Activated CD4-positive, alpha-beta T cell treated with anti-CD3 and anti-CD28 coated beads for 4 hours (primary cell): Measurements from ENCODE around the gene DGKB.

Experiments used
- DNase-seq, 2 donors: peaks; one replicate each; pipeline ENCODE4 v3.0.0-alpha.2; 2020

DGKB gene

DNA sequence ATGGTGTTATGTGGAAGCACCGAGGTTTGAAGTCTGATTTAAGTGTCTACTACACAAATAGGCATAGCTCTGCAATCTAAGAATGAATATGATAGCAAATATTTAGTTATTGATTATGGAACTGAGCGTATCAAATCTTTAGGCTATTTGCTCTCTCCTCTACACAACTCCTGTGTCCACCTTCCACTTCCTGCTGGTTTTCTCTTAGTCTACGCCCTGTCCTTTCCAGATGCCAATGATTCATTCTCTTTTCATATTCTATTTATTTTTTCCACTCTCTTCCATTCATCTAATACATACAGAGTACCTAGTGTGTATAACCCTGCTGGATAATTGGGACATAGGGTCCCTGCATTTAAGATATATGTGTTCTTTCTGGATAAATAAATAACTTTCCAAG lies 83.7 kb downstream of the DGKB start:
- no peak for DNase-seq

DNA sequence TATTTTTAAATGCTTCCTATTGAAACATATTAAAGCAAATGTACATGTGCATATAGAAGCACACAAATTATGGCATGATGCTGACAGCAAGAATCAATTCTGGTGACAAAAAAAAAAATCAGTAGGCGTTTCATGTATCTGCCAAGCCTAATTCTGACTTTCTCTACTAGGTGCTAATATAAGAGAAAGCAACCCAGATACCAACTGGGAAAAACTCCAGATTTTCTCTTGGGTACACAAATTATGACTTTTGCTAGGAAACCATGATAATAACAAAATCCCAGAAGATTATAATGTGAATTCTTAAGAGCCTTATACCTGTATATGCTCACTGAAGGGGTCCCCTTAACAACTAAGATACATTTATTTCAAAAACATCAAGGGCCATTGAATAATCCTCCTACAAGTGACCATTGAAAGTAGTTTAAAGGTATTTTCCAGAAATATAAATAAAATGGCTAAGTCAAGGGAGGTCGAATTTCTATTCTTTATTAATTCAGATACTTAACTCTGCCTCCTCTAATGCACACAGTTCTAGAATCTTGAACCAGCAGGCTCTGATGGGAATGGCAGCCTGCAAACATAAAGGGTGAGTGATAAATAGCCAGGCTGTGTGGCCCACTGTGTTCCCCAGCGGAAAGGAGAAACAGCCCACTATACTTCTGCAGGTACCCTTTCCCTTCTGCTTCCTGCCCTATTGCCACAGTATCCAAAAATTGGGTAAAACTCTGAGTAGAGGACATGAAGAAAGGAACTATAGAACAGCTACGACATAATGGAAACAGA lies 84.5 kb downstream of the DGKB start:
- no peak for DNase-seq

DNA sequence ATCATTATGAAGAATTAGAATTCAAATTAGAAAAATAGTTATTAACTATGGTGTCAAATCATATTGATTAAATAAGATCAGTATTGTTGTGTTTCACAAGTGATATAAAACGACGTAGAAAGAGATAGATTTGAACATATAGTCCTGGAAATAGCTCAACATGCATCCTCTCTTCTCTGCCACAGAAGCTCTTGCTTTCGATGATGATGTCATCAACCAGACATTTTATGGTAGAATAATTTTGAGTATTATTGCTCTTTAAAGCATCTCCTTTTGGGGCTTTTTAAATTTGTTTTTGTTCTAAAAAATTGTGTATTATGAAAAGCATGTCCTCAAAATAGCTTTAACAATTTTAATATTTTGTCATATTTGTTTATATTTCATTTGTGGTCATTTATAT lies 95.0 kb downstream of the DGKB start:
- DNase-seq, result no peak

DNA sequence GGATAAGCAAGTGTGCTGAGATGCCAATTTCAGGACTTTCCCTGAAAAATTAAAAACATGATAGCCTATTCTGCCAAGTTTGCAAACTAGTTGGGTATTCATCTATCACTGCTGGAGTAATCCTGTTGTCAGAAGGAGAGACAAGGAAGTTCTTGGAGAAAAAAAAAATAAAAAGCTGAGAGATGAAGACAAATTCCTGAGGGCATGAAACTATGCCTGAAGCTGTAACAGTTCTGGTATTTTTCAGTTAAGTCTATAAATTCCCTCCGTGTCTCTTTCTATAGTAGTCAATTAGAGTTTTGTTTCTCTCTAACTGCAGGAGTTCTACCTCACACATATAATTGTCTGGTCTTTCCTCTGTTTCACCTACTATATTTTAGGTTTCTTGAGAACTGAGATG lies 95.7 kb downstream of the DGKB start:
- no peak for DNase-seq

DNA sequence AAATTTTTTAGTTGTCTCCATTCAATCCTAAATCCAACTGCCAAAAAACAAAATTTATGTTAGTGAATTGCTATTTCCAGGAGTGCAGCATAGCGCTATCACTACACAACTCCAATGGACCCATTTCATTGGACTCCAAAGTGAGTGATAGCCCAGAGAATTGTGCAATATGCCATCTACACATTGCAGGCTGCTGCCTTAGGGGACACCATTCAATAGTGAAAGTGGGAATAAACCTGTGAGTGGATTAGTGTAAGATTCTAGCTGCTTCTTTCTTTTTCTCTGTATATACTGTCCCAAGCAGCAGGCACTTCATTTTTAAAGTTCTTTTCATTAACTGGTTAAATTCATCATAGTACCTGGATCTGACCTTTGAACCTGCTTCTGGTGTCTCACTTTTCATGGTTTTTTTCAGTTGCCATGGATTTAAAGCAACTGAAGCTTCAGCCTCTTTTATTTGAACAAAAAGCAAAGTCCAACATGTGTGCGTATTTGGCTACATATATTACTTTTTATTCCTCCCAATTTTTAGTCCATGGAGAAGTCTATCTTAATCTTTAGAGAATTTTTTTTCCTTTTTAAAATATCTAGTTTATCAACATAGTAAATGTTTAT lies 97.3 kb downstream of the DGKB start:
- no peak for DNase-seq

DNA sequence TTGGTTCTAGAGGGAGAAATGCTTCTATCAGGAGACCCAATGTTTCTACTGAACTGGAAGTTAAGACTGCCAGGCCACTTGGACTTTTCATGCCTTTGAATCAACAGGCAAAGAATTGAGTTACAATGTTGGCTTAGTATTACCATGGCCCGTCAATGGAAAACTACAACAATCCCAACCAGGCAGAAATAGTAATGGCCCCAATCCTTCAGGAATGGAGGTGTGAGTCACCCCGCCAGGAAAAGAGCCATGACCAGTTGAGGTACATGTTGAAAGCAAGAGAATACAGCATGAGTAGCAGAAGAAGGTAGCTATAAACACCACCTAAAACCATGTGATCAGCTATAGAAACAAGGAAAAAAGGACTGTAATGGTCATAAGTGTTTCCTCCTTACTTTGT lies 101.9 kb downstream of the DGKB start:
- DNase-seq, result no peak

DNA sequence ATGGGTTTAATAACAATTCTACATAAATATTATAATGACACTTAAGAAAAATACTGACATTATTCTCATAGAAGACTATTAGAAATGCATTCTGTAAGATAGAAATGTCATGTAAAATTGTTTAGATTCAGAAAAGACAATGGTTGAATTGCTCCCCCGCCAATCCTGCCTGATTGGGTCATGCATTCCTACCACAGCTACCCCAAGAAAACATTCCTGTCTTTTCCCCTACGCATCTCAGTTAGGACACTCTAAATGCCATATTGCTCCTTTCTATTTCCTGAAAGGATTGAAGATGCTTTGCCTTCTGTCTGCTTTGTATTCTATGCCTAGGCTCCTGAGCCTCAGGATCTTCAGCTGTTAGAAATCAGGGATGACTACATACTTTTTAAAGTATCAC lies 109.4 kb downstream of the DGKB start:
- DNase-seq, result no peak

DNA sequence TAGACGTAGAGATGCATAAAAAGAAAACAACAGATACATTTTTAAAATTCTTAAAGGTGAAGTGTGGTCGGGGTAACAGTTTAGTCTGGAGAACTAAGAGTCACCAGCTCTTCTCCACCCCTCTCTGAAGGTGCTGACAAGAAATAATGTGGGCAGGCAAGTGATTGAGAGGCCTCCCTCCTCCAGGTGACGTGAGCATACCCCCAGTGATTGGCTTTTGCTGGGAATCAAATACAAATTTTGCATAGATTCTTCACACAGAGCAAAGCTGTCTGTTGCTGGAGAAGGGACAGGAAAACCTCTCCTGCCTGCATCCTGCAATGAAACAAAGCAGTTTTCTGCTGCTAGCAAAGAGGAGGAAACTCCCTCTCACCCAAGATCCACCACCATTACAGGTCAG lies 115.0 kb downstream of the DGKB start:
- DNase-seq, result no peak

DNA sequence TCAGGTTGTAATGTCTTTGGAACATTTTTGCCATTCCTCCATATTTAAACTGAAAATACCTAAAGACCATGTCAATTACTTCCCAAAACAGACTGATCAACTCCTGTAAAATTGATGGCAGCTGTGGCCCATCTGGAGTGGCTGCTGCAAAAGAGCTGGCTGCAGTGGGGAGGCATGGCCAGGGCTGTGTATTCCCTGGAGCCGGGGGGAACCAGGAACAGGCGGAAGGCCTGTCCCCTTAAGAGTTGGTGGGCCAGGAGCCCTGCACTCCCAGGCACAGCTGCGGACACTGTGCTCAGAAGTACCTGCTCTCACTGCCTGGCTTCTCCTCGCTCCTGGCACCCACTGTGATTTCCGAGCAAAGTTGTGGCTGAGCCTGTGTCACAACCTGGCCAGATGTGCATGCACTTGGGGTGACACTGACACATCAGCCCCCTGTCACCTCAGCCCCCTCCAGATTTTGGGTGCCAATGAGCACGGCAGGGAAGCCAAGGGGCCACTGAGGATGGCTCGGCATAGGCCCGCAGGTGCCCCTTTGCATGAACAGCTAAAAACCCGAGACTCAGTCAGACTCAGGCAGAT lies 116.1 kb downstream of the DGKB start:
- DNase-seq, result no peak

DNA sequence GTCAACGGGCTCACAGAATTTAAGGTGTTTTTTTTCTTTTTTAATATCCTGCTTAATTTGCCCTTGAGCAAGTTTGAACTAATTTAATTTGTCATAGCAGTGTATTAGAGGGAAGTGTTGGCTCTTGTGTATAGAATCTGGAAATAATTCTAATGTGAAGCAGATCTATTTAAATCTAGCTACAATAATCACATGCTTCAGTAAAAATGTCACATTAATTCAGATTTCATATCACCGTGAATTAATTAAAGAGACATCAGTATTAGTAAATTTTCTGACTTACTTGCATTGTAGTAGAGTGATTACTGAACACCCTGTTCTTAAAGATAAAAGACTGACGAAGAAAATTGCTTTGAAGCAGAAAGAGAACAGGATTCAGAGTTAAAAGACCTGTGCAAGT lies 124.7 kb downstream of the DGKB start:
- DNase-seq, result no peak

DNA sequence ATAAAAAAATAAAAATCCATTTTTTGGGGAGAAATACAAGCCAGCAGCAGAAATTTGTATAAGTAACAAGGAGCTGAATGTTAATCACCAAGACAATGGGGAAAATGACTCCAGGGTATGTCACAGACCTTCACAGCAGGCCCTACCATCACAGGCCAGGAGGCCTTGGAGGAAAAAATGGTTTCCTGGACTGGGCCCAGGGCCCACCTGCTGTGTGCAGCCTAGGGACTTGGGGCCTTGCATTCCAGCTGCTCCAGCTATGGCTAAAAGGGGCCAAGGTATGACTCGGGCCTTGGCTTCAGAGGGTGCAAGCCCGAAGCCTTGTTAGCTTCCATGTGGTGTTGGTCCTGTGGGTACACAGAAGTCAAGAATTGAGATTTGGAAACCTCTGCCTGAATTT lies 126.3 kb downstream of the DGKB start:
- no peak for DNase-seq

DNA sequence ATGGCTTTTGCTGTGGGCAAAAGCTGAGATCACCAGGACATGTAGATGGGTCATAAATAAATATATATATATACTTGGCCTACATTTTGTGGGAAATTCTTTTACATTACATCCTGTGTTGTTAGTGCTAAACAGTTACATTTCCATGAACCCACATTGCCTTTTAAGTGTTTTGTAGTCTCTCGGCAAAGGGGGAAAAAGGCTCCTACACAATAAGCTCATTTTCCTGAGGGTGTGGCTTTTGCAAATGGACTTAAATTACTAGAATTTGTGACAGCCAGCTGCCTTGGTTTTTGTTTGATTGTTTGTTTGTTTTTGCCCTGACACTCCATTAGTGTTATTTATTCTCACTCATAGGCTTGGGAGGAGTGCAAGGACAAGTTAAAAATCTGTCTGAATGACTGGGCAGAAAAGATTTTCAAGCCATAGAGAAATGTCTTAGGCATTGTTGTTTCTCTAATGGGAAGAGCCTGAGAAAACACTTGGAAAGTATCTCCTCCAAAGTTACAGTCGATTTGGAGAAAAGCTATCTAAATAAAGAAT lies 128.8 kb downstream of the DGKB start:
- no peak for DNase-seq

DNA sequence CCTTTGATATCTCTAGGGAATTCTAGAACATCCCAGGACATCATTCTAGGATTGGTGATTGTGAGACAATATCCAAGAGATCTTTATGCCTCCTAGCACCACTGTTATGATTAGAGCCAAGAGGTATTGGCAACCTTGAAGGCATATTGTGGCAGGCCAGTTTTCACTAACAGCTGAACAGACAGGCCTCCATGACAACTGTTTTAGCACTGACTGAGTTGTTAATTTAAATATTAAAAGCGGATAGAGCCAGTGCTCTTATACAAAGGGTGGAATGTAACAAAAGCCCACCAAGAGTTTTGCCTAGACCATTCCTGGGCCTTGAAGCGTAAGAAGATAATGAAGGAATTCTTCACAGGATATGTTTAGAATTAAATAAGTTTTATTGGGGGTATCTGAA lies 131.9 kb downstream of the DGKB start:
- DNase-seq, result no peak

DNA sequence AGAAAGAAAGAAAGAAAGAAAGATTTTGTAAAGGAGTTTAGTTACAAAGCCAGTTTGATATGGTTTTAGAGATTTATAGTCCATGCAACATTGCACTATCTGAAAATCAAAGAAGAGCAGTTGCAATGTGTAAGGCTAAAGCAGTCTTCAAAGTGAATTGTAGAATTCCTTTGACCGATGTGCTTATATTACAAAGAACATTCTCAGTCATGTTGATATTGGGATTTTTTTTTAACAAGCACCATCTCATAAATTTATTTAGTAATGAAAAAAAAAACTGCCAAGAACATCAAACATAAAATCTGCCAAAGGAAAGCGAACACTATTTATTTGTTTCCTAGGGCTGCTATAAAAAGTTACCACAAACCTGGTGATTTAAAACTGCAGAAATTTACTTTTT lies 133.3 kb downstream of the DGKB start:
- DNase-seq, result no peak

DNA sequence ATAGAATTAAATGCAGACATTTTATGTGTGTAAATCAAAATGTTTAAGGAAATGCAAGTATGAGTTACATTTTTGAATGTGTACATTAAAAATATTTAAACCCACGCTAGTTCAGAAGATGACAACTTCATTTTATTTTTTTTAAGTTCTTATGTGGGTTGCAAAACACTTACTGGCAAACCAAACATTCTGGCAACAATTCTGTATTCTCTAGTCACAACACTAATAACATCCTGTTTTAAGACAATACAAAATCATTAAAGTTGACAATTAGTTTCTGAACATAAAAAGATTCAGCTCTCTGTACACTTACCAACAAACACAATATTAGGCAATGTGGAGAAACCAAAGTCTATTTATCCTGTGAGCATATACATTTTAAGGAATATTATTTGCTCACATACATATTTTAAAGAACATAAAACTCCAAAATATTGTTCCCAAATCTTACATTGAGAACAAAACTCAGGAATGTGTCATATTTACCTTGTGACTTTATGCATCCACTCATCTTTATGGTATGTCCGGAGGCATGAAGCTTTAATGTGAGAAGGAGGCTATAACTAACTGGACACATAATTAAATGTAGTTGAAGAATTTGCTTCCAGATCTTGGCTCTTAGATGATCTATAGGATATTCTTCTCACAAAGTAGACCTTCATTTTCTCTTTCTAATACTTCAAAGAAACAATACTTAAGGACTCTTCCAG lies 134.7 kb downstream of the DGKB start:
- DNase-seq, result no peak

DNA sequence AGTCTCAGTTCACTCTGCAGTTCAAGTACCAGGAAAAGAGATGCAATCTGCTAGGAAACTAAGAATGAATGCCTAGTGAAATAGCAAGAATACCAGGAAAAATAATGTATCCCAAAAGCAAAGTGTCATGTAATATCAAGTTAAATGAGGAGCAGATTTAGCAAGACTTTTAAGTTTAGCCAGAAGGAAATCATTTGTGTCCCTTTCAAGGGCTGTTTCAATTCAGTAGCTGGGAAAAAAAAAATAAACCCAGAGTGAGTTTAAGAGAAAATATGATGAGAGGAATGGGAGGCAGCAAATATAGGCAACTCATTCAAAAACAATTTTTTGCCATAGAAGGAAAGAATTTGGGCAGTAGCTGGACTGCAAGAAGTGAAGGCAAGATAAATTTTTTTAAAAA lies 135.8 kb downstream of the DGKB start:
- DNase-seq, result no peak

DNA sequence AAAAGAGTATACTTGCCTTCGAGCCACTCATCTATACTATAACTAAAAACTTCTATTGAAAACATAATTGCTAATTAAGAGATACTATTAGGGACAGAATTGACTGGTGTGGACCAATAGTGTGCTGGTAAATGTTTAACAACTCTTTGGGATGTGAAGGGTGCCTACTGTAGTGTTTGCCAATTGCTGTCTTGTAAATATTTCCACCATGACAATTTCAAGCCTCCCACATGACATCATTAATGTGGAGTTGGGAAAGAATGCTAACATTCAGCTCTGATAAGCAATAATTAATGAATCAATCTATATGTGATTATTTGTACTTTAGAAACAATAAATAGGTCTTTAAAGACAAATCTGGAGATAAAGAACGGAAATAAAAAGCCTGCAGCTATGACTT lies 136.8 kb downstream of the DGKB start:
- no peak for DNase-seq

DNA sequence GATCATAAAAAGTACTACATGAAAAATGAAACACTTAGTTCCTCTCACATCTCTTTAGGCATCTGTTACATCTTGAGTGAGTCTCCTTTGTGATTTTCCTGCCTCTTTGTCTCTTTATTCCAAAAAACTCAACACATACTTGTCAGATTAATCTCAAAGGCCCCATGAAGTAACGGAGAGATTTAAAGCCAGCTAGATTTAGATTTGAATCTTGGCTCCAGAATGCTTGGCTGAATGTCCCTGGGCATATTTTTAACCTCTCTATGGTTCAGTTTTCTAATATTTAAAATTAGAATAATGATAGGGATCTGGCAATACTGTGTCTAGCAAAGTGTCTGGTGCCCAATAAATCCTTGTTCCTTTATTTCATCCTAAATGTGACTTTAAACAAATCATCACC lies 140.0 kb downstream of the DGKB start:
- no peak for DNase-seq

DNA sequence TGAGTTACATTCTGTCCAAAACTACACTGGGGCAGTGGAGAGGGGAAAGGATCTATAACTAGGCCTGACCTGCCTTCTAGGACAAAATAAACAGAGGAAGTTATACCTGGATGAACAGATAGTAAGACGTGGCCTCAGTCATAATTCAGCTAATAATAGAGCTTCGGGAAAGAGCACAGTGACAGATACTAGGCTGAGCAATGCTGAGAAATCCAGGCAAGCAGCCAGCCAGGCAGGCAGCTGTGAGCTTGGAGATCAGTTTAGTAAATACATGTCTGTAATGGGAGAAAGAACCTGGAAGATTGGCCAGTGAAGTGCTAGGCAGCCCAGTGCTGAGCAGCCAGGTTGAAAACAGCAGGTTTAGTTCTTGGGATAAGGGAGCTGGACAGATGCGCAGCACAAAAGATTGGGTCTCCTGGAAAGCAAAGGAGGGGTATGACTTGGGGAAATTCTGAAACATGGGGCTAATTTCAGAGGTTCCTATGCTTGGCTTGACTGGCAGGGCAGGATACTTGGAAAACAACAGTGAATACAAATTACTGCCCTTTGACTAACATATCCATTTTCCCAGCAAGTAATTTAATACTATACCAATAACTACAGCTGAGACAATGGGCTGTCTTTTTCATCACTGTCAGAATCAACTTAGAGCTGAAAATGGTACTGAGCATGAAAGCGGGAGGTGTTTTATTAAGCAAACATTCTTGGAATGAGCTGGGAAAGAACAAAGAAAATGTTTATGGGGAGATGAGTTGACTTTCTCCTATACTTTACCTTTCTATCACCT lies 140.8 kb downstream of the DGKB start:
- no peak for DNase-seq

DNA sequence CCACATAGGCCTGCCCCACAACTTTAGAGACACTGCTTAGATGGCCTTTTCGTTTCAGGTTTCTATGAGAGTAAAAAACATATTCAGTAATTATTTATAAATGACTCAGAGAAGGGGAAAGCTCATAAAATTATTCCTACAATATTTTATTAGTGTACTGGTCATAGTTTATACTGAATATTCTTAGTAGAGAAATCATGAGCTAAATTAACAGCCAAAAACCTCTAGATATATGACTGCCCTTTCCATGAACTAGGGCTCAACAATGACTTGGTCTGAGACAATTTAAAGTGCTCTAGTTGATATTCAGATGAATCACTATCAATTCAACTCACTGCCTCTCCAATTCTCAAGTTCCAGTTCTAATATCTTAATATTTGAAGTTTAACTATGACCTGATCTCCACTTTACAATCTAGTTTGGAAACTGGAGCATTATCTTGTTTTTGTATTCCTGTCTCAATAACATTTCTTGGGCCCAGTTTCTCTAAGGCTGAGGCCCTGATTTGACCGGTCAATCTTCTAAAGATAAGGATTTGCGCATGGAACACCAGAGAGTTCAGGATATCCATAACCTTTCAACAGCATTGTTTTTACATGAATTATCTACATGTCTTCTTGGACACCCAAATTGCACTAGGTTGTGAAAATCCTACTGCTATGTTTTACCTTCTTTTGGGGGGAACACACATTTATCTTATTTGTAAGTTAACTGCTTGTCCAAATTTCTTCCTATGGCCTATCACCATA lies 141.6 kb downstream of the DGKB start:
- DNase-seq, result no peak

DNA sequence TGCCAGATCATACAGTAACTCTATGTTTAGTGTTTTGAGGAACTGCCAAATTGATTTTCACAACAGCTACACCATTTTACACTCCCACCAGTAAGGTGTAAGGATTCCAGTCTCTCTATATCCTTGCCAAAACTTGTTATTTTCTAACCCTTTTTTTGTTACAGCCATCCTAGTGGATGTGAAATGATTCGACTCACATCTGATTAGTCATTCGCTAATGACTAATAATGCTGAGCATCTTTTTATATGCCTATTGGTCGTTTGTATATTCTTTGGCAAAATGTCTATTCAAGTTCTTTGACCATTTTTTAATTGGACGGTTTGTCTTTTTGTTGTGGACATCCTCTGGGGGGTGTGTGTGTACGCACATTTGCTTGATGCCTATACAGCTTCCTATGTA lies 142.8 kb downstream of the DGKB start:
- no peak for DNase-seq

DNA sequence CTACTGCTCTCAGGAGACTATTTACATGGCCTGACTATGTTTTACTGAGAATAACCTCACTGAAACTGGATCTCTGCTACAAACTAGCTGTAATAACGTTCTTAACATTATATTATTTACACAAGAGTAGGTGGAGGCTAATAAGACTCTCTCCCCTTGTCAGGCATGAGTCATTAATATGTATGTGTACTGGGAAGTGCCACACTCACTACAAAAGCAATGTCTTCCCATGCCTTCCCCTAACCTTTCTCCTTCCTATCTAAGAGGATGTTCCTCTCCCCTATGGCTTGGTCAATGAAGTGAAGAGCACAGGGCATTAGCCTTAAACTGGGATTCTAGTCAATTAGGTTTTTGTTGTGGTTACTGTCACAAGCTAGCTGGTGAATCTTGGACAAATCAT lies 147.9 kb downstream of the DGKB start:
- DNase-seq, result no peak
